Measurements from ENCODE around the gene AIFM1.

AIFM1 gene

DNA sequence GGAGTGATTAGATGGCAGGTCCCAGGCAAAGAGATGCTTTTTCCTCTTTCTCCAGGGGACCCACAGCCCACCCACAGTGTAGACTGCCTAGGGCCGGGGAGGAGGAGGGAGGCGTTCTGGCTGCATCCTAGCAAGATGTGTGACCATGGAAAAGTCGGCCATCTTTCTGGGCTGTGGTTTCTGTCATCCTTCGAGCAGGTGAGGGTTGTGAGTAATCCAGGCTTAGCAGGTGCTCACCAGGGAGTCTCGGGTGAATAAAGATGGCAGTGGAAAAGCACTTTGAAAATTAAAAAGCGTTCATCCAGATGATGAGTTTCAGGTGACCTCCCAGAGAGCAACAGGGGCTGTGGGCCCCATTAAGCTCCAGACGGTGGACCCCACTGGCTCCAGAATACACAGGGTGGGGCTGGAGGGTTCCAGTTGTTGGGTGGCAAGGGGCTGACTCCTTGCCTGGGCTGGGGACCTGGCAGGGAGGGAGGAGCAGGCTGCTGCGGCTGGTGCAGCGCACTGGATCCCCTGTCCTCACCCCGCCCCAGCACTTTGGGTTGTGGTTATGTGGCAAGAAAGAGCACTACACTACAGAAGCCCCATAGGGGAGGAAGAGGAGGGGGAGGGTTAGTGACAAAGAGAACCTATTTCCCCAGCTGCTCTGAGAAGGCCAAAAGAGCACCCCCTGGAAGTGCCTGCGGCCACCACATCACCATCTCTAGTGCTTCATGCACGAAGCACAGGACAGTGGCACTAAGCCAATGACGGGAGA is 79.0 kb downstream of the AIFM1 start:
- peak; percentile 76 to 81 for DNase-seq

DNA sequence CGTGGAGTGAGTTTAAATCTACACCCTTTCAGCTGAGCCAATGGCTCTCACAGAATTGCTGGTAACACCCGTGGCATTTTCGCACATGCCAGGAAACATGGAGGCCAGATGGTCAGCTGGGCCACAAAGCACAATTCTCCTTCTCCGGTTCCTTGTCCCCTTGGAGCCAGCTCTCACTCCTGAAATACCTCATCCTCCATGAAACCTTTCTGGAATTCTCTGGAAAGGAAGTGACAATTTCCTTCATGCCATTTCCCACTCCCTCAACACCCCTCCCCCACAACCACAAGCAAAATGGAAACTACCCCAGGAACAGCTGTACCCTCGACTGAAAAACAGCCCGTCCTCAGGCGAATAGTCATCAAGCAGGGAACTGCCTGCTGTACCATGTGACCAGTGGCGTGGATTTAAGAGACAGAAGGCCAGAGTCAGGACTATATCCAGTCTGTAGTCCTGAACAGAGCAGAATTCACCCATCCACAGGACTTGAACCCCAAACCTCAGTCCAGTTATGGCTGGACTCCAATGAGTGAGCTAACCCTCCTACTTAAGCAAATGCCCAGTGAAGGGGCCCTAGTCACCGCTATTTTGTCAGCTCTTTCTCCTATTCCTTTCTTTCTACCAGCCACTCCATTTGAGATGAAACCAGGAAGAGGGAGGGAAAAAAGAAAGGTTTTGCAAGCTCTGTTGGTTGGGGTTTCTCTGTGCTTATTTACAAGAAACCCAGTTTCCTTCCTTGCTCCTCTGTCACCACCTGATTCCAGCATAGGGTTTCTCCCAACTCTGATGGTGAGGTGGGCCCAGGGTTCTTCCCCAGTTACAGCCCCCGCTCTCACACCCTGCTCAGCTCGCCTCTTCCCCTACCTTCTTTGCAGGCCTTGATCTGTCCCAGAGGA is 79.8 kb downstream of the AIFM1 start:
- DNase-seq, result no peak

DNA sequence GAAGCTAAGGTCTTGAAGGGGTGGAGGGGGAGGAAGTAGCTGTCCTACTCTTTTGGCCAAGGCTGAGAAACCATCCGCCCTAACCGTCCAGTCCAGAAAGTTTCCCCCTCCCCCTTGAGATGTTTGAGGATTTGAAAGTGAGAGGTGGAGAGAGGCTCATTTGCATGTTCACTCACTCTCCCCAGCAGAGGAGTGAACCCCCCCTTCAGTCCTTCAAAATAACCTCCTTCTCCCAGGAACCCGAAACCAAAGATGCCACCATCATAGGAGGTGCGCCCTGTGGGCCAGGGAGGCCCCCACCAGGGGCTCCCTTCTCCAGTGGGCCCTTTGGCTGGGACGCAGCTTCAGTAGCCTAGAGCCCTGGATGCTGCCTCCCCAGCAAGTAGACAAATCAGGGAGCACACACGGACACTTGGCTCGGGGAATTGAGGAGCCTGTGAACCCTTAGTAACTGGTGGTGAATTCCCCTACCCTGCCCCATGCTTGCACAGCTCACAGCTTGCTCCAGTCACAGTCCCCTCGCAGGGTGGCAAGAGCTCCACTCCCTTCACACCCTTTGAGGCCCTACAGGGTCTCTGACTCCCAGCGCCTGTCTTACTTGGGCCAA is 80.9 kb downstream of the AIFM1 start:
- DNase-seq, result no peak

DNA sequence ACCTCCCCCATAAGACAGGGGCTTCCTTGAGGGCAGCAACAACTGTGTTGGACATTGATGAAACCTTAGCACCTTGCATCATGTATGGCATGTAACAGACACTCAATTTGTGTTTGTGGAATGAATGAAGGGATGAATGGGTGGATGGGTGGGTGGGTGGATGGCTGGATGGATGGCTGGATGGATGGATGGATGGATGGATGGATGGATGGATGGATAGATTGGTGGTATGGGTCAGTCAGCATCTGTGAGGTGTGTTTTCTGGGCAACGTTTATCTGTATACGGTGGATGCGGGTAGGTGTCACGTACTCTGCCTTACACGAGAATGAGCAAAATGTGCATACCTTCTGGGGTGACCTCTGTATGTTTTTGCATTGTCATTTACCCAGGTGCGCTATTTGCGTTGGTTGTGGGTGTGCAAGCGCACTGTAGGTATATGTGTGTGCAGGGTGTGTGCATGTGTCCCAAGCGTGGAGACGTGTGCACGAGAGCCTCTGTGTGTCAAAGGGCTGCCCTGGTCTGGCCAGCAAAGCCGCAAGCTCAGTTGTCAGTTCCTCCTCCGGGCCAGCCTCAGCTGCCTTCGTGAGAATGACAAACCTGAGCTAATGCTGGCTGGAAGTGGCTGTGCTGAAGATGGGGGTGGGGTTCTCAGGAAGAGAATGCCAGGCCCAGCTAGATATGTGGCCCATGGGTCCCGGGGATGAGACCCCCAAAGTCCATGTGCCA is 81.8 kb downstream of the AIFM1 start:
- peak in 1 of 2 experiments; percentile 10 for DNase-seq

DNA sequence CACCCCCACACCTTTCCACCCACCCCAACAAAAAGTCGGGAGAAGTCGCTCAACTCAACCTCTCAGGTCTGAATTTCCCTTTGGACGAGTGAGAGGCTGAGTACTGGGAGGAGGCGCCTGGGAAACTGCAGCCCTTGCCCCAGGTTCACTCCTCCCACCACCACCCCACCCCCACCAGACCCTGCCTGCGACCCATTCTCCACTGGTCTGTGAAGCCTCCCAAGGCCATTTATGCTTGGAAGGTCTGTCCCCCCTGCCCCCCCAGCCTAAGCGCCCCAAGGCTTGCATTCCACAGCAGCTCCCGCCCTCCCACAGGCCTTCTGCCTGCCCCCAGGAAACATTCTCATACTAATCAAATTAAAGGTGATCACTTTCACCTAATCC is 82.5 kb downstream of the AIFM1 start:
- peak in 1 of 2 experiments; percentile 30 for DNase-seq

DNA sequence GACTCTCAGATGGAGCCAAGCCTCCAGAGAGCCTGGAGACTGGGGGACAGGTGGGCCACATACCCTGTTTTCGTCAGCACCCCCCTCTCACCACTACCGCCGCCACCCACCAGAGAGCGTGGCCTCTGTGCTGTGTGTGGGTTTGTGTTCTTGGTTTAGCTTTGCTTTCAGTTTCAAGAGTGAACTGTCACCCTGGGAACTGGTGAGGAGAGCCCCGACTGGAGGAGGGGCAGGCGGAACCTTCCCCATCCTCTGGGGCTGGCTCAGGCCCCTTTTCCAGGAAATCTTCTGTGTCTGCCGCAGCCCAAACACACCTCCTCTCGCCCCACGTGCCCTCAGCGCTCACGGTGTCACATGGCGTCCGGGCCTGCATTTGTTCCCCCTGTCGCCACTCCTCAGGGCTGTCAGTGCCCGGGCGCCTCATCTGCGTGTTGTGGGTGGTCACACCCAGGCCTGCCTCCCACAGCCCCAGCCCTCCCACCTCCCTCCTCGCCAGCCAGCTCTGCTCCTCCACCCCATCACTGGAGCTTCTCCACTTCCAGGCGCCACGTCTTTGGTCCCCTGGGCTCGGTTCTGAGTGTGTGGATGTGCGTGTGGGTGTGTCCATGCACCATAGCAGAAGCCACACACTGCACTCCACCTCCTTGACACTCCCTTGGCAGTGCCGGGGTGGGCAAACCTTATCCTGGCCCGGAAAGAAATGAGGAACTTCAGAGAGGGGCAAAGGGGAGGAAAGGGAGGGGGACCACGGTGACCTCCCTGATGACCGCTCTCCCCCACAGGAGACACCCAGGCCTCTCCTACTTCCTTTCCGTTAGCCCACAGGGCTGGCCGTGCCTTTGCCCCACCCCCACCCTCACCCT is 83.2 kb downstream of the AIFM1 start:
- DNase-seq, result peak; percentile 44 to 56

DNA sequence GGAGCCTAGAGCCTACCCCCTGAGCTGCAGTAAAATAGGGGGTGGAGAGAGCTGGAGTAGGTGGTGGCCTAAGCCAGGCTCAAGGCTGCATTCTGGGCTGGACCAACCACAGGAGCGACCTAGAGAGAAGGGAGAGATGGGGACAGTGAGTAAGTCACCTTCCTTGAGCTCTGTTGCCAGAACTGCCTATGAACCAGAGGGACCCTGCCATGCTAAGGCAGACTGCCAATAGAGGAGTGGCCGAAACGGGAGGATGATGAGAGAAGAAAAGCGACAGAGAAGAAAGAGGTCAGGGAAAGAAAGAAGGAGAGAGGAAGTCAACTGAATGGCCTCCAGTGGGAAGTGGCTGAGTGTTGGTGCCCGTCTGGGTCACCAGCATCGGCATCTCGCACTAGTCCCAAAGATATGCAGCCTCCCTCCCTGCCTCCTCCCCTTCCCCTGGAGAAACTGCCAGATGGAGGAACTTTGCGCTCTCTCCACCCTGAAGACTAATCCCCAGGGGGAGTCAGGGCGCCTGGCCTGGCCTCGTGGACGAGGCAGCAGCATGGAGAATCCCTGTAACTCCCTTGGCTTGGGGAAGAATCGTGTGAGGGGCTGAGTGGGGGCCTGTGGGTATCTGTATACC is 84.1 kb downstream of the AIFM1 start:
- no peak for DNase-seq

DNA sequence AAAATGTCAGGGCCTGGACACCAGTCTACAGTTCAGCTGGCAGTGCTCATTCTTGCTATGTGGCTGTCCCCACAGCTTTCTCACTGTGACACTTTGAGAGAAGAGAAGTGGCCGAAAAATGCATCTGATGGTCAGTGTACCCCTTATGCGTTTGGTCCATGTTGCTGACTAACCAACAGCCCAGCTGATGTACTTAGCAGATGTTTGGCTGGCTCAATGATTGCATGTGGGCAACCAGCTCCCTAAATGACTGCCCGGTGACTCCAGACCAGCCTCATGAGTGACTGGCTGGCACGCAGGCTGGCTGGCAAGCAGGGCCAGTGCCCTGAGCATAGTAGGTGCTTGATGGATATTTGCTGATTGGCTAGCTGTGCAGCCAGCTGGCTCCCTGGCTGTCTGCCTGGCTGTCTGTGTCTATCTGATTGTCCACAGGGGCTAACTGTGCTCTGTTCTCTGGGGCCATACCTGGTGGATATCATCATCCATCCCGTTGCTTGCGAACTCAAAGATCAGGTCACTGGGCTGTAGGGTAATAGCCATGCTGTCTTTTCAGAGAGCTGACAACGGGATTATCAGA is 84.8 kb downstream of the AIFM1 start:
- no peak for DNase-seq

DNA sequence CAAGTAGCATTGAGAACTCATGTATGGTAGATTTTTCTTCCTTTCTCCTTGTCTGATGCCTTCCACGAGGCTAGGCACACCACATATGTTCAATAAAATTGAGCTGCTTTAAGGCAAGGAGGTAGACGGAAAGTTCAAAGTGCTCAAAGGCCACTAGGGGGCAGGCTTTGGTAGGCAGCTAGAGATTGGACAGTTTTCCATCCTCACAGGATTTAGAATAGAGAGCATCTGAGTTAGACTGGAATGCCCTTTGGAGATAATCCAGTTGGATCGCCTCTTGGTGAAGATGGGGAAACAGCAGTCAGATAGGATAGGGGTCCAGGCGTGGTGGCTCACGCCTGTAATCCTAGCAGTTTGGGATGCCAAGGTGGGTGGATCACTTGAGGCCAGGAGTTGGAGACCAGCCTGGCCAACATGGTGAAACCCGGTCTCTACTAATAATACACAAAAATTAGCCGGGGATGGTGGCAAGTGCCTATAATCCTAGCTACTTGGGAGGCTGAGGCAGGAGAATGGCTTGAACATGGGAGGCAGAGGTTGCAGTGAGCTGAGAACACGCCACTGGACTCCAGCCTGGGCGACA is 85.7 kb downstream of the AIFM1 start:
- peak; percentile 49 to 74 for DNase-seq
